WTC11 (cell line): ENCODE results near the gene TMEM62.

Experiments
- CREB1 ChIP-seq: sonication (generic); formaldehyde crosslinking; IDR thresholded peaks from 2 replicates; pipeline ENCODE4 v1.8.0; 2023; ENCODE audit warnings: mild to moderate bottlenecking, missing genetic modification reagents
- CREM ChIP-seq: sonication (generic); formaldehyde crosslinking; IDR thresholded peaks from 2 replicates; pipeline ENCODE4 v1.8.1; 2022; ENCODE audit warnings: mild to moderate bottlenecking, missing genetic modification reagents, moderate library complexity
- JUN ChIP-seq: sonication (generic); formaldehyde crosslinking; IDR thresholded peaks from 2 replicates; pipeline ENCODE4 v1.8.0; 2023; ENCODE audit warnings: mild to moderate bottlenecking, missing genetic modification reagents
- TEAD4 ChIP-seq: sonication (generic); formaldehyde crosslinking; IDR thresholded peaks from 2 replicates; pipeline ENCODE4 v1.8.0; 2022; ENCODE audit warnings: mild to moderate bottlenecking, missing genetic modification reagents
- TF ChIP-seq, protein P1 (sequence below): fragments of 200-600 bp; IDR thresholded peaks from 2 replicates; pipeline ENCODE4 v1.8.0; 2022; ENCODE audit warnings: antibody characterized with exemption
- TF ChIP-seq, protein P2 (sequence below): fragments of 250-450 bp; sonication (Bioruptor Pico); IDR thresholded peaks from 2 replicates; pipeline ENCODE4 v1.8.0; 2021; ENCODE audit warnings: mild to moderate bottlenecking
- TF ChIP-seq, protein P3 (sequence below): sonication (generic); formaldehyde crosslinking; IDR thresholded peaks from 2 replicates; pipeline ENCODE4 v1.8.1; 2023; ENCODE audit warnings: mild to moderate bottlenecking, missing genetic modification reagents
- TF ChIP-seq, protein P4 (sequence below): sonication (generic); formaldehyde crosslinking; IDR thresholded peaks from 2 replicates; pipeline ENCODE4 v1.8.1; 2023; ENCODE audit warnings: mild to moderate bottlenecking, missing genetic modification reagents
- TF ChIP-seq, protein P5 (sequence below): sonication (generic); formaldehyde crosslinking; IDR thresholded peaks from 2 replicates; pipeline ENCODE4 v1.8.0; 2022; ENCODE audit warnings: mild to moderate bottlenecking, missing genetic modification reagents

DNA sequence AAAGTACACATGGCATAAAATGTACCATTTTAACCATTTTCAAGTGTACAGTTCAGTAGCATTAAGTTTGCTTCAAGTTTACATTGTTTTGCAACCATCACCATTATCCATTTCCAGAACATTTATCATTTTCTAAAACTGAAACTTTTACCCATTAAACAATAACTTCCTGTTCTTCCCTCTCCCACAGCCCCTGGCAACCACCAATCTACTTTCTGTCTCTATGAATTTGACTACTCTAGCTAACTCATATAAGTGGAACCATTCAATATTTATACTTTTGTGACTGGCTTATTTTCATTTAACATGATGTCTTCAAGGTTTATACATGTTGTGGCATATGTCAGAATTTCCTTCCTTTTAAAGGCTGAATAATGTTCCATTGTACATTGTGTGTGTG lies 19.9 kb downstream of the TMEM62 start:
- no peak for TF ChIP-seq CREB1
- TF ChIP-seq, protein P1, sequence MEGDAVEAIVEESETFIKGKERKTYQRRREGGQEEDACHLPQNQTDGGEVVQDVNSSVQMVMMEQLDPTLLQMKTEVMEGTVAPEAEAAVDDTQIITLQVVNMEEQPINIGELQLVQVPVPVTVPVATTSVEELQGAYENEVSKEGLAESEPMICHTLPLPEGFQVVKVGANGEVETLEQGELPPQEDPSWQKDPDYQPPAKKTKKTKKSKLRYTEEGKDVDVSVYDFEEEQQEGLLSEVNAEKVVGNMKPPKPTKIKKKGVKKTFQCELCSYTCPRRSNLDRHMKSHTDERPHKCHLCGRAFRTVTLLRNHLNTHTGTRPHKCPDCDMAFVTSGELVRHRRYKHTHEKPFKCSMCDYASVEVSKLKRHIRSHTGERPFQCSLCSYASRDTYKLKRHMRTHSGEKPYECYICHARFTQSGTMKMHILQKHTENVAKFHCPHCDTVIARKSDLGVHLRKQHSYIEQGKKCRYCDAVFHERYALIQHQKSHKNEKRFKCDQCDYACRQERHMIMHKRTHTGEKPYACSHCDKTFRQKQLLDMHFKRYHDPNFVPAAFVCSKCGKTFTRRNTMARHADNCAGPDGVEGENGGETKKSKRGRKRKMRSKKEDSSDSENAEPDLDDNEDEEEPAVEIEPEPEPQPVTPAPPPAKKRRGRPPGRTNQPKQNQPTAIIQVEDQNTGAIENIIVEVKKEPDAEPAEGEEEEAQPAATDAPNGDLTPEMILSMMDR, result no peak
- TF ChIP-seq, protein P2, sequence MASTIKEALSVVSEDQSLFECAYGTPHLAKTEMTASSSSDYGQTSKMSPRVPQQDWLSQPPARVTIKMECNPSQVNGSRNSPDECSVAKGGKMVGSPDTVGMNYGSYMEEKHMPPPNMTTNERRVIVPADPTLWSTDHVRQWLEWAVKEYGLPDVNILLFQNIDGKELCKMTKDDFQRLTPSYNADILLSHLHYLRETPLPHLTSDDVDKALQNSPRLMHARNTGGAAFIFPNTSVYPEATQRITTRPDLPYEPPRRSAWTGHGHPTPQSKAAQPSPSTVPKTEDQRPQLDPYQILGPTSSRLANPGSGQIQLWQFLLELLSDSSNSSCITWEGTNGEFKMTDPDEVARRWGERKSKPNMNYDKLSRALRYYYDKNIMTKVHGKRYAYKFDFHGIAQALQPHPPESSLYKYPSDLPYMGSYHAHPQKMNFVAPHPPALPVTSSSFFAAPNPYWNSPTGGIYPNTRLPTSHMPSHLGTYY (CRISPR knock-in tag), result no peak
- TF ChIP-seq JUN, result no peak
- TF ChIP-seq CREM, result no peak
- no peak for TF ChIP-seq TEAD4 (CRISPR knock-in tag)
- TF ChIP-seq, protein P3, sequence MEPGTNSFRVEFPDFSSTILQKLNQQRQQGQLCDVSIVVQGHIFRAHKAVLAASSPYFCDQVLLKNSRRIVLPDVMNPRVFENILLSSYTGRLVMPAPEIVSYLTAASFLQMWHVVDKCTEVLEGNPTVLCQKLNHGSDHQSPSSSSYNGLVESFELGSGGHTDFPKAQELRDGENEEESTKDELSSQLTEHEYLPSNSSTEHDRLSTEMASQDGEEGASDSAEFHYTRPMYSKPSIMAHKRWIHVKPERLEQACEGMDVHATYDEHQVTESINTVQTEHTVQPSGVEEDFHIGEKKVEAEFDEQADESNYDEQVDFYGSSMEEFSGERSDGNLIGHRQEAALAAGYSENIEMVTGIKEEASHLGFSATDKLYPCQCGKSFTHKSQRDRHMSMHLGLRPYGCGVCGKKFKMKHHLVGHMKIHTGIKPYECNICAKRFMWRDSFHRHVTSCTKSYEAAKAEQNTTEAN (CRISPR knock-in tag), result no peak
- TF ChIP-seq, protein P4, sequence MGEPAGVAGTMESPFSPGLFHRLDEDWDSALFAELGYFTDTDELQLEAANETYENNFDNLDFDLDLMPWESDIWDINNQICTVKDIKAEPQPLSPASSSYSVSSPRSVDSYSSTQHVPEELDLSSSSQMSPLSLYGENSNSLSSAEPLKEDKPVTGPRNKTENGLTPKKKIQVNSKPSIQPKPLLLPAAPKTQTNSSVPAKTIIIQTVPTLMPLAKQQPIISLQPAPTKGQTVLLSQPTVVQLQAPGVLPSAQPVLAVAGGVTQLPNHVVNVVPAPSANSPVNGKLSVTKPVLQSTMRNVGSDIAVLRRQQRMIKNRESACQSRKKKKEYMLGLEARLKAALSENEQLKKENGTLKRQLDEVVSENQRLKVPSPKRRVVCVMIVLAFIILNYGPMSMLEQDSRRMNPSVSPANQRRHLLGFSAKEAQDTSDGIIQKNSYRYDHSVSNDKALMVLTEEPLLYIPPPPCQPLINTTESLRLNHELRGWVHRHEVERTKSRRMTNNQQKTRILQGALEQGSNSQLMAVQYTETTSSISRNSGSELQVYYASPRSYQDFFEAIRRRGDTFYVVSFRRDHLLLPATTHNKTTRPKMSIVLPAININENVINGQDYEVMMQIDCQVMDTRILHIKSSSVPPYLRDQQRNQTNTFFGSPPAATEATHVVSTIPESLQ (CRISPR knock-in tag), result no peak
- TF ChIP-seq, protein P5, sequence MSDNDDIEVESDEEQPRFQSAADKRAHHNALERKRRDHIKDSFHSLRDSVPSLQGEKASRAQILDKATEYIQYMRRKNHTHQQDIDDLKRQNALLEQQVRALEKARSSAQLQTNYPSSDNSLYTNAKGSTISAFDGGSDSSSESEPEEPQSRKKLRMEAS (CRISPR knock-in tag), result no peak
